ENCODE data around the gene IL3.
A peak's percentile ranks its signal among the peaks of the same experiment; 100 is the strongest.

The IL3 gene

DNA sequence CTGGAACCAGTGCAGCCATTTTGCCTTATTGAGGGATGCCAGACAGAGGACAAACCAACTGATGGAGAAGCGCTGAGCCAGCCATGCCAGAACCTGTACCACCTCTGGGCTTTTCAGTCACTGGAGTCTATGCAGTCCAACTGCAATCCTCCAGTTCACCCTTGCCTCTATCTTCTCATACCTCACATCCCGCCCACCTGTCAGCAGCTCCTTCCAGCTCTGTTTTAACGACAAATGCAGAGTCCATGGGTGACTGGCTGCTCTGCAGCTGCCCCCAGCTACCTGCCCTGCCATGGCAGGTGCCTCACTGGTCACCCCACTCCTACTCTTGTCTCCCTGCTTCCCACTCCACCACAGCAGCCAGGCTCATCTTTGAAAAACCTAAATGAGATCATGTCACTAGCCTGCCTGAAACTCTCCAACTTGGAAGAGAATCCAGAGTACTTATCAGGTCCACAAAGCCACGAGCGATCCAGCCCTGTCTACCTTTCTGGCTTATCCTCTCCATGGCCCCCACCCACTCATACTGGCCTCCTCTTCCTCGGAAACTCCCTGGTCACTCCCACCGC is 35.0 kb upstream of the IL3 start:
- DNase-seq (ENCODE audit: low read depth in 2 of 2) = no peak

DNA sequence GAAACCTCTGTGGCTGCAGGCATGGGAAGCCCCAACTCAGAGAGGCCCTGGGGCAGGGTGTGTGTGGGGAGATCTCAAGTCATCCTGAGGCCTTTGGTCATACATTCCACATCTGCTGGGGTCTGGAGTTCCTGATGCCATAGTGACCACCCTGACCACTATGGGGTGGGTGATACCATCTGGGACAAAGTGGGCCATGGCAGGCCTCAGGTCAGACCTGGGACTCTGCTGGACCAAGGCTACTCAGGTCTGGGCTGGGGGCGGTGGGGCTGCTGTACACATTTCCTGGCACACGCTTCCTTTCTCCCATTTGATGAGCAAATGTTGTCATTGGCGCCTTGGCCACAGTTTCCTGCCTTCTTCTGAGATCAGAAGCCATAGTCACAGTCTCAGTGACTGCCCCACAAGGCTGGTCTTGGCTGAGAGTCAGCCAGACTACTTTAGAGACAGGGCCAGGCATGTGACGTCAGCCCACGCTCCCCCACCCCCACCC is 33.9 kb upstream of the IL3 start:
- DNase-seq (ENCODE audit: low read depth in 2 of 2) = no peak

DNA sequence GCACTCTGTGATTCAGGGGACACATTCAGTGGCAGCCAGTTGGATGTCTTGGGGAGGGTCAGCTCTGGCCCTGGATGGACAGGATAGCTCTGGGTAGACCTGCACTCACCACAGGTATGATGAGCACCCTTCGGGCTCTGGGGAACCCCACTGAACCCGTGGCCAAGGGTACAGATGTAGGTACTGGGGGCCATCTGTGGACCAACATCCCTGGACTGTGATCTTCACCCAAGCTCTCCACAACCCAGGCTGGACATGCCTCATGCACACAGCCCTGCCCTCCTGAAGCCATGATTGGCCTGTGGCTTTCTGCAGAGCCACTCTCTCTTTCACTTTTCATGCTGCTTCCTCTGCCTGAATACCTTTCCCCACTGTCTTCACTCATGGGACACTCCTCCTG is 33.4 kb upstream of the IL3 start:
- no peak for DNase-seq (ENCODE audit: low read depth in 2 of 2)

DNA sequence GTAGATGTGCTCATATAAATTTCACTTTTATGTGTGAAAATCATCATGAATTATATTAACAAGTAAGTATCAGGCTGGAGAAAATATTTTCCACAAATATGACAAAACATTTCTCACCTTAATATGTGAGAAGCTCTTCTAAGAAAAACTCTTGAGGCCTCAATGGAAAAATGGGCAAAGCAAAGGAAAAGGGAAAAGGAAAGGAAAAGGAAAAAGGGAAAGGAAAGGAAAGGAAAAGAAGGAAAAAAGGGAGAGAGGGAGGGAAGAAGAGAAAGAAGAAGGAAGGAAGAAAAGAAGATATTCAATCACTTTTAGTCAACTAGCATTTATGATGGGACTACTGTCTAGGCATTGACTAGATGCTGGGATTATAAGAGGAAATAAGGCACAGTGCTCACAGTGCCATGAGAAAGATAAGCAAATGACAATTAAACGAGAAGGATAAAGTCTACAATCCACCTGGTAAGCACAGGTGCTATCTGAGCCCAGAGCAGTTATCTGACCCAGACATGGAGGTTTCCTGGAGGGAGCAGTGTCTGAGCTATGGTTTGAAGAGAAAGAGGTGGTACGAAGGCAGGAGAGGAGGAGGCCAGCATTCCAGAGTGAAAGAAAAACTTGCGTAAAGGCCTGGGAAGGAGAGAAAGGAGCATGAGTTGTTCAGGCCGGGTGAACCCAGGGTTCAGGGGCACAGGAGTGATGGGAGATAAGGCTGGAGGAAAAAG is 30.7 kb upstream of the IL3 start:
- no peak for DNase-seq (ENCODE audit: low read depth in 2 of 2)

DNA sequence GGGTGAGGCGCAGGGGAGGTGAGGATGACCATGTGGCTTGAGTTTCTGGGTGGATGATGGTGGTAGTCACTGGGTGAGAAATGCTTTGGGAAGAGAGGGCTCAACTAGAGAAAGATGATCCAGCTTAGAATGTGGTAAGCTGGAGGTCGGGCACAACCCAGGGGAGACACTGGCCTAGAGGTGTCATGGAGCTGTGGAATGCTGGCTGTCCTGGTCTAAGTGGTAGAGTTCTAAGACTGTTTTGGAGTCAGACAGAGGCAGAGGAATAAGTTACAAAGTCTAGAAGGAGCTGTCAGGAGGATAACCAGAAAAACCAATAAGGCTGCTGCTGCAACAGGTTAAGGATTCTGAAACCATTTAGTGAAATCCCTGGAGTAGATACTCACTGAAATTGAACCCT is 29.8 kb upstream of the IL3 start:
- DNase-seq (ENCODE audit: low read depth in 2 of 2) = no peak

DNA sequence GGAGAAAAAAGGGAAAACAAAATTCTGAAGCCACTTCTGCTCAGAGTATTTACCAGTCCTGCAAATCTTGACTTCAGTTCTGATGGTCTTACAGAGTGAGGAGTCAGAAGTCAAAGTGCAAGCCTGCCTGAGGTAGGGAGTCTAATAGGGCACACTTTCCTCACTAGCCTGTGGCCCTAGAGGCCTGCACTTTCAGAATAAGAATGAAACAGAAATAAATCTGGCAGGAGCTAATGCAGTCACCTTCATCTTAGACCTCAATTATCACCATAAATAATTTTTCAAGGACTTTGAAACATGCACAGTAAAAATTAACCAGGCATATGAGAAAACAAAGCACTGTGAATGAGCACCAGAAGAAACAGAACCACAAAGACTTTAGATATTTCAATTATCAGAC is 28.3 kb upstream of the IL3 start:
- DNase-seq (ENCODE audit: low read depth in 2 of 2) = no peak

DNA sequence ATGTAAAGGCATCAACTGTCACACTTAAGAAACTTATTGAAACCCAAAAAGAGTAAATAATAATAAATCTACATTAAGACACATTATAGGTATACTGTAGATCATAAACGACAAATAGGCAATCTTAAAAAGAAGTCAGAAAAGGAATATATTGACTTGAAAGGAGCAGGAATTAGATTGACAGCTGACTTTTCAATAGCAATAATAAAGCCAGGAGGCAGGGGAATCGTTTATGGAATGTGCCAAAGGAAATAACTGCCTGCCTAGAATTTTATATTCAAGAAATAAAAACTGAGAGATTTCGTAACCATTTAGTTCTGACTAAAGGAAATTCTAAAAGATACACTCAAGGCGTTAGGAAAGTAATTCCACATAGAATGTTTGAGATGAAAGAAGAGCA is 27.3 kb upstream of the IL3 start:
- no peak for DNase-seq (ENCODE audit: low read depth in 2 of 2)

DNA sequence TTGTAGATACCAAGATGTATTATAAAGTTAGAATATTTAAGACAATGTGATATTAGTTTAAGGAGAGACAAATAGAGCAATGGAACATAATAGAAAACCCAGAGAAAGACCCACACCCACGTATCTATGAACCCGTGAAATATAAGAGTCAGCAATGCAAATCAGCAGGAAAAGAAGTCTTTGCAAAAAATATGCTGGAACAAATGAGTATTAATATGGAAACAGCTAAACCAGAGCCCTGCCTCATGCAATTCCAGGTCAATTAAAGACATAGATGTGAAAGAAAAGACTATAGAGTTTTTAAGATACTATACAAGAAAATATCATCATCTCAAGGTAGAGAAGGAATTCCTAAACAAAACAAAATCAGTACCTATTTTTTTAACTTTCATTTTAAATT is 23.1 kb upstream of the IL3 start:
- DNase-seq (ENCODE audit: low read depth in 2 of 2) = no peak

DNA sequence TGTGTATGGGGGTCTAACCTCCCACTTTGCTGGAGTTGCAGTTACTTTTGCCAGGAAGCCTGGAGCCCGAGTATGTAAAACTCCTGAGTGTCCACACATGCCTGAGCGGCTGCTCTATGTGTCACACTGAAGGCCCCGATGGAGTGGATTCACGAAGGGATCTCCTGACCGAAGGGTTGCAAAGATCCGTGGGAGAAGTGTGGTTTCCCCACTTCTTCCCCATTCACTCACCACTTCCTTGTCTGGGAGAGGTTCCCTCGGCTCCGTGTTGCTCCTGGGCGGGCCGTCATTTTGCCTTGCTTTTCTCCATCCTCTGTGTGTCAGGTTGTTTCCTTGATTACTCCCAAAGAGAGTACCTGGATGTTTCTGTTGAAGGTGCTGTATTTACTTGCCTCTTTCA is 16.2 kb upstream of the IL3 start:
- DNase-seq (ENCODE audit: low read depth in 2 of 2) = no peak

DNA sequence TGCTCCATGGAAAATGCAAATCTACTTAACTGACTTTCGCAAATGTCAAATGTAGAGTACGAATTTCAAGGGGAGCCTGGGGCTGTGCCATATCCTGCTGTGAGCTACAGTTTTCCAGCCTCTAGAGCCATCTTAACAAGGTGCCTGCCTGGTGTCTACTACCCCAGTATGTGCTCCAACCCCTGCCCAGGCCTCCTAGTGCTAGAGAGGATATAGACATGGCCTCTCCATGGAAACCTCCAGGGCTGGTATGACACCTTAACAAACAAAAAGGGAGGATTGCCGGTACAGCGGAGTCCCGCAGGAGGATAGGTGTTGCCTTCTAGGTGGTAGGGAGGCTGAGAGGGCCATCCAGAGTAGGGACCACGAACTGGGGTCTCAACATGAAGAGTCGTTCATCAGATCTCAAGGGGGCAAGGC is 13.6 kb upstream of the IL3 start:
- DNase-seq (ENCODE audit: low read depth in 2 of 2) = no peak

DNA sequence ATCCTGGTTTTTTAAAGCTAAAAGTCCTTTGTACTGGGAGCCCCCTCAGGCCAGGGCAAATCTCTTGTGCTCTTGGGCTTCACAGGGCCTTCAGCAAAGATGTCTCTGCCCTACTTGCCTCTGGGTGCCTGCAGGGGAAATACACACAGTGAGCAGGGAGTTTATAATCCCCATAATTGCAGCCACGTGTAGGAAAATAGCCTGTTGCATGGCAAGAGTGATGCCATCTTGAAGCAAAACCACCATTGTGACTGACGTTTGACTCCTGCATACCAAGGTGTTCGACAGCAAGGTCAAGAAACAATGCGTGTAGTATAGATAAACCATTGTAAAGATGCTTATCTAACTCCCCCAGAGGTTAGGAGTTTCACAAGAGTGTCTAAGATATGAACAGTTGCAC is 11.4 kb upstream of the IL3 start:
- DNase-seq (ENCODE audit: low read depth in 2 of 2) = no peak

DNA sequence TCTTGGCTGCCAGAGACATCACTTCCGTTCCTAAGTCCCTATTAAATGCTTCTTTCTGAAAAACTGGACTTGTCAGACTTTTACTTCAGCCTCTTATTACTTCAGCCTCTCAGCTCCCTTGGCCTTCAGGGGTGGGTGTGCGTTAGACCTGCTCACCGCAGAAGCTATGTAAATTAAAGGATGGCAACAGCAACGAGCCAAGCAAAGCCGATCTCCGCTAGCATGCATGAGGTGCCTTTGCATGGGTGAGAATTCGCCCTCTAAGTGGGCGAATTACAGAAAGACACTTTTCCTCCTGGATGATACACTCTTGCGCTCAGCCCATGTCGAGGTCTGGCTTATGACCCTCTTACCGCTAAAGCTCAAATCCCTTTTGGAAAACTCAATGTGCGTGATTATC is 10.9 kb upstream of the IL3 start:
- DNase-seq (ENCODE audit: low read depth in 2 of 2) = no peak

DNA sequence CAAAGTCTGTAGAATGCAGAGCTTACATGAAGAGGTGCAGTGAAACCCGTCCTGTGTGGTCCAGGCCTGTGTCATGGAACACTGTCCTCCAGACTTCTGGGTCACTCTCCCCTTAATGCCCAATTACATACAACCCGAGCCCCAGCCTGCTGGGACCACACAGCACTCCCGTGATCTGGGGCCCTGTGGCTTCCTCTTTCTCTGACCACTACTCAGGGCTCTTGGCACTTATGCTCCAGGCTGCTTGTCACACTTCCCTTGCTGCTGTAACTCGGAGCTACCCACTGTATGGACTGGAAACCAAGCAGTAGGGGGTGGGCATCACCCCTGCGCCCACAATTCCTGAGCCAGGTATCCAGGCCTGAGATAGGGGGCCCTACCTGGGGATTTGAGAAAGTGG is 10.3 kb upstream of the IL3 start:
- no peak for DNase-seq (ENCODE audit: low read depth in 2 of 2)

DNA sequence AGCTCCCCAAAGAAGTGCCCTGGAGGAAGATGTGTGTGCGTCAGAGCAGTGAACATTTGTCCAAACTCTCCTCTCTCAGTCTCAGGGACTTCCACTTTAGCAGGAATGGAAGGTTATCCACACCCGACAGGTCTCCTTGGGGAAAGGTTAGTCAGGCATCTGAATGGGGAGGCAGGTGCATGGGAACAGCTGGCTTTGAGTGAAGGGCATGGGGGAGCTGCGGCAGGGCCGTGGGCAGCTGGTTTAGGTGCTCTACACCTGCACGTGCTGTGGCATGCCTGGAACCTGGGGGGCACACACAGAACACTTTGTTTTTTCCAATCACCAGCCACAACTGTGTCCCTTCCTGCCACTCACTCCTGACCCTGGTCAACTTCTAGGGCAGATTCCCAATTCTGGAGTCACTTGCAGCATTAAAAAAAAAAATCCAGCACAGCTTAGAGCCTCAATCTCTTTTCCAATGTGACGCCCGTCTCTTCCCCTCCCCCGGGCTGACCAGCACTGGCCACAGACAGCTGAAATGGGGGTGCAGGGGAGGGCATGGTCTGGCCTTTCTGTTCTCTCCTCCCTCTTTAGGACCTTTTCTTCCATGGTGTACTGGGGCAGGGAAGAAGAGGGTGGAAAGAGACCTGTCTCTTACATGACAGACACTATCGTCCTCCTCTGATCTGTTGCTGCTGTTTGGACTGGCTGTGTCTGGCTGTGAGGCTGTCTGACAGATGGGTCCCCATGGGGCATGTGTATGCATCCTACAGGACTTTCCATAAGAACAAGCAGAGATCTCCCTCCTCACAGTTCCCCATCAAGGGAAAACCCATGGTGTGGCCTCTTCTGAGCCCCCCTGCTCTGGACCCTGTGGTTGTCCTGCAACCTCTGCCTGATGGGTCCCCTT is 9.5 kb upstream of the IL3 start:
- no peak for DNase-seq (ENCODE audit: low read depth in 2 of 2)

DNA sequence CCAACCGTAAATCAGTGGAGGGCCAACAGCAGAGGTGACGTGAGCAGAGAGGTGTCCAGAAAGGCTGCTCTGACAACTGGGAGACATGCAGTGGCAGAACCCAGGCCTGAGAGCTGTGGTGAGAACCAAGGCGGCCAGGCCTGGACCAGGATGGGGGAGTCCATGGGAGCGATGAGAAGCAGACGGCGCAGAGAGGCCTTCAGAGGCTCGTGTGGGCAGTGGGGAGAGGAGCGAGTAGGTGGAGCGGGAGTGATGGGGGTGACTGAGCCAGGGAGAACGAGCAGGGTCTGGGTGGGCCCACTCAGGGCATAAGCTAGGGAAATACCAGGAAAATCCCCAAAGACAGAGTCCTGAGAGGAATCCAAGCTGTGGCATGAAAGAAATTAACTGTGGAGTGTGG is 7.9 kb upstream of the IL3 start:
- no peak for DNase-seq (ENCODE audit: low read depth in 2 of 2)

DNA sequence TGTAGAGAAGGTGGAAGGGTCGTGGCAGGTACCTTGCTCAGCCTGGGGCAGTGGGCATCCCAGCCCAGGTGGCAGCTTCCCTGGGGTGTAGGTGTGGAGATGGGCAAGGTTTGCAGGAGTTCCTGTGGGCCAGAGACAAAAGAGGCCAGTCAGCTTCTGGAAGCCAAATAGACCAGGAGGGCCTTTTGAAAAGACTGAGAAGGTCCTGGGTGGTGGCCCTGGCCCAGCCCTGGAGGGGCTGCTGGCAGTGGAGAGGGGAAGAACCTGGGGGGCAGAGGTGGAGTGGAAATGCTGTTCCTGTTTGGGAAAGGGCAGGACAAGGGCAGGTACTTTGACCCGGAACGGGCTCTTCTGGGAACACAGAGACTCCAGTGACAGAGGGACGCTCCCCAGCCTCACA is 7.0 kb upstream of the IL3 start:
- no peak for DNase-seq (ENCODE audit: low read depth in 2 of 2)

DNA sequence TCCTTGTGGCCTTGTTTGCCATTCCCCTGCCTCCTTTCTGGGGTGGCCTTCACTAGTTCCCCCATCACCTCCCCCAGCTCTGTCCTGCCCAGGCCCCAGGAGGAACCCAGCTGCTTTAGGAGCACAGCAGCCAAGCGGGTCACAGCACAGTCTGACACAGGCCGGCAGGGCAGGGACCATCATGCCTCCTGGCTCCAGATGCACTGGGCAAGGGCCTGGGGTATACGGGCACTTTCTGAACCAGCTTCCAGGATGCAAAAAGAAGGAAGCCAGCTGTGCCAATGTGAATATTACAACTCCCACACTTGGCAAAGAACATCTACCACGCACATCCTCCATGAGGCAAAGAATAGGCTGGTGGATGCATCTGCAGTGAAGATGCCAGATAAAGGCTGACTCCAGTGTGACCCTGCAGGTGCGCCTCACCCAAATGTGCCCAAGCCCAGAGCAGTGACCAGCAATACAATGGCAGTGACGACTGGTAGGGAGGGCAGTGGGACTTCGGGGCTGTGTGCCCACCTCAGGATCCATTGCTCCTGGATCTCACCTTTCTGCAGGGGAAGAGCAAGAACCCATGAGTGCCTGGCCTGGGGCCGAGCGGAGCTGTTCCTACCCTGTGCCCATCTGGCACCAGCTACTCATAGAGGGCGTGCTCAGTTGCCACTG is 6.3 kb upstream of the IL3 start:
- DNase-seq (ENCODE audit: low read depth in 2 of 2) = no peak

DNA sequence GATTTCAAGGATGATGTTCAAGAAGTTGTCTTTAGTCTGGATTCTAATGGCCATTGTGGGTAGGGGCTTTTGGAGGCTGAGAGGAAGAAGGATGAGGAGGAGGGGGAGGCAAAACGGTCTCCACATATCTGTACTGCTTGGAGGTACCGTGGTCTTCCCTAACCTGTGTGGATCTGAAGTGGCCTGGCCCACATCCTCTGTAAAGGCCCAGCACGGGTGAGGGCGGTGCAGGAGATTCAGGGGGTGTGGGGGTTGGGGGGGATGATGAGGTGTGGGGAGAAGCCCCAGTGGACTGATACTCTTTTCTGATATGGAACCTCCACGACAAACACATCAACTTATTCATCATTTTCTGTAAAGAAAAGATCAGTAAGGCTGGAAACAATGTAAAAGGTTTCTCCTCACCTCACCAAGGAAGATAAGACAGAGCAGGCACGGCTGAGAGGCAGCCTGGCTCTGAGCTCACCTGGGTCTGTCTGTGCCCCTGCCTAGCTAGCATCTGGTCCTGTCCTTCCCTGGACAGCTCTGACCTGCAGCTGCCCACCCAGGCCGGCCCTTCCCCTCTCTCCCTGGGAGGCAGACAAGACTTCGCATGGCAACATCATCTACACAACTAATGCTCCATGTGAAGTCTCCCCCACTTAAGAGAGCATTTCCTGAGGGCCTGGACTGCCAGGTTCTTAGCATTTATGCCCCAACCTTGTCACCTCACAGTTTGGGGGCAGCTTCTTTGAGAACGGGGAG is 5.6 kb upstream of the IL3 start:
- no peak for DNase-seq (ENCODE audit: low read depth in 2 of 2)

DNA sequence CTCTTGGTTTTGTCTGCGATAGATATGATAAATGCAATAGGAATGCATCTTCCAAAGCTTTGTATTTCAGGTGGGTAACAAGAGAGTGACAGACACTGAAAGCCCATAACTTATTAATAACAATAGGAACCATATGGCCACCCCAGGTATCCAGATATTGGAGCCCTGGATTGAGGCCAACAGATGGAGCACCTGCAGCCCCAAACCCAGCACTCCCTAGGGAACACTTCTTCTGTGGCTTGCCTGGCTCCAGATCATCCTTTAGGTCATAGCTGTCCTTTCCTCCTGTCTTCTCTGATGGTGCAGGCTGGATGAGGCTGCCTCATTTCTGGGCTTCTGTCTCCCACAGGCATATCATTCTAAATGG is 5.0 kb upstream of the IL3 start:
- no peak for DNase-seq (ENCODE audit: low read depth in 2 of 2)

DNA sequence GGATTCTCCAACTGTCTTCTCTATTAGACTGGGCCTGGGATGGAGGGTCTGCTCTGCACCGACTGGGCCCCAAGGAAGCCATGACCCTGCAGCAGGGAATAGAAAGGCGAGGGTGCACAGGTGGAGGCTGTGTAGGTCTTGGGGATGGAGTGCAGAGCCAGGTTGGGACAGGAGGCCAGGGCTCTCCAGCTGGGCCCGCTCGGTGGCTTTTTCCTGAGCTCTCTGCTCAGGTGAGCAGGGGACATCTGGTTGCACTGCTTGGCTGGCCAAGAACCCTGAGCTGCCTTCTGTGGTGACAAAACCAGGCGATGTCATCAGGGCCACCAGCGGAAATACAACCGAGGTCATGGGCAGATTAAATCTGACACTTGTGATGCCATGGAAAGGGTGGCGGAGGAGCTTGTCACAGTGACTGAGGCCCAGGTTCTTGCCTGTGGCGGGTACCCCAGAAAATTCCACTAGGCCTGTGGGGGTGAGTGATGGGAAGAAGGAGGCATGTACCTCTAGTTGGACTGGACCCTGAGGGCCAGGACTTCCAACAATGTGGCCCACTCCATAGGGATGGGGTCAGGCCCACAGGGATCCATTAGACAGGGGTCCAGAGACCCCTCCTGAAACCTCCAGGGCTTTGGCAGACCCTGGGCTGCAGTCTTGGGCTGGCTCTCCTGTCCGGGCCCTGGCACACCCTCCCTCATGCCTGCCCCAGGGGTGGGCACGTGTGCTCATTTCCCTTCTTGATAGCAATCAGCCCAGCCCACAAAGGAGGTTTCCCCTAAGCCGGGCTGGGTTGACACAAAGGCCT is 4.4 kb upstream of the IL3 start:
- DNase-seq (ENCODE audit: low read depth in 2 of 2) = peak in 1 of 2 donors; percentile 58

Measured in activated CD8-positive, alpha-beta memory T cell treated with anti-CD3 and anti-CD28 coated beads for 4 hours (primary cell).